ENCODE results near the gene RNASE4. TPM values are rescaled to one million over a fixed set of nuclear protein-coding genes. Genes with fewer than 3 reads are reported as not detected.
A peak's percentile ranks its signal among the peaks of the same experiment; 100 is the strongest.
"Not testable (repeated sequence)": the region's sequence is repeated elsewhere in the genome, so short reads cannot be mapped to it uniquely, and the experiment has no call there.

Gene RNASE4
- total RNA-seq, 1 experiment from 2014 or later, result 2.4 TPM

GRCh38 chr14:20697273-20698017 is 13.1 kb downstream of the RNASE4 start:
- CTCF ChIA-PET, result interaction anchor here (0.5 to 6.2 kb wide), 39 partner anchors 10 to 485 kb away, joined by 3 to 121 read pairs (median 5); partner anchors contain the start of gene SLC39A2
- no peaks in the 10 kb centered on the region for H3K4me1 Mint-ChIP-seq (ENCODE audit: insufficient read depth, unreplicated experiment)

GRCh38 chr14:20698018-20698329 is 13.6 kb downstream of the RNASE4 start:
- Mint-ChIP-seq H3K9me3 (ENCODE audit: unreplicated experiment) (no peaks in the 10 kb centered on the region), H3K27me3 (ENCODE audit: insufficient read depth, unreplicated experiment) (no peaks in the 10 kb centered on the region), H3K4me3 (ENCODE audit: unreplicated experiment) (no peak overlapping the region), H3K27ac (ENCODE audit: low read depth, unreplicated experiment) (no peak overlapping the region), H3K4me1 (ENCODE audit: insufficient read depth, unreplicated experiment) (no peaks in the 10 kb centered on the region), H3K36me3 (ENCODE audit: insufficient read depth, unreplicated experiment) (no peaks in the 10 kb centered on the region)
- no peak for TF ChIP-seq CTCF (IDR thresholded peaks at IDR 0.05; ENCODE audit: unreplicated experiment)
- CTCF ChIA-PET, result interaction anchor here (0.6 to 6.2 kb wide), 31 partner anchors 10 to 800 kb away, joined by 3 to 121 read pairs (median 4); no protein-coding TSS in a partner anchor
- BruUV-seq (replicated peaks), result no TSS peak
- POLR2A ChIA-PET, result interaction anchor here (0.7 kb wide), 1 partner anchor 13 kb away, joined by 3 read pairs; no protein-coding TSS in a partner anchor
- no peak for DNase-seq (ENCODE audit: unreplicated experiment)
- intact Hi-C loops (cut with micrococcal nuclease), result no loop called here

More at GRCh38 chr14:20697273-20698017, 13.1 kb downstream of the RNASE4 start:
- H3K27me3 Mint-ChIP-seq (ENCODE audit: insufficient read depth, unreplicated experiment), result no peaks in the 10 kb centered on the region
- TF ChIP-seq CTCF (IDR thresholded peaks at IDR 0.05; ENCODE audit: unreplicated experiment), result peak; percentile 73
- H3K36me3 Mint-ChIP-seq (ENCODE audit: insufficient read depth, unreplicated experiment), result no peaks in the 10 kb centered on the region
- POLR2A ChIA-PET, result interaction anchor here (0.6 to 1.4 kb wide), 2 partner anchors 15 to 1401 kb away, joined by 3 to 6 read pairs; no protein-coding TSS in a partner anchor
- no peak overlapping the region for H3K4me3 Mint-ChIP-seq (ENCODE audit: unreplicated experiment)
- peak; percentile 78 for DNase-seq (ENCODE audit: unreplicated experiment)
- no TSS peak for BruUV-seq (replicated peaks)
- no peak overlapping the region for H3K27ac Mint-ChIP-seq (ENCODE audit: low read depth, unreplicated experiment)
- H3K9me3 Mint-ChIP-seq (ENCODE audit: unreplicated experiment), result no peaks in the 10 kb centered on the region
- intact Hi-C loops (cut with micrococcal nuclease), result loop anchor here (1.0 kb wide), 3 partner anchors 158 to 343 kb away; no protein-coding TSS in a partner anchor

- no TSS peak for BruUV-seq (replicated peaks)
- CTCF ChIA-PET, result interaction anchor here (0.6 to 6.2 kb wide), 20 partner anchors 9 to 365 kb away, joined by 3 to 121 read pairs (median 4); no protein-coding TSS in a partner anchor
- H3K27ac Mint-ChIP-seq (ENCODE audit: low read depth, unreplicated experiment), result no peak overlapping the region
- intact Hi-C loops (cut with micrococcal nuclease), result no loop called here
- H3K4me3 Mint-ChIP-seq (ENCODE audit: unreplicated experiment), result no peak overlapping the region
- H3K9me3 Mint-ChIP-seq (ENCODE audit: unreplicated experiment), result no peaks in the 10 kb centered on the region
- no peaks in the 10 kb centered on the region for H3K36me3 Mint-ChIP-seq (ENCODE audit: insufficient read depth, unreplicated experiment)
- POLR2A ChIA-PET, result no interaction called here
- no peaks in the 10 kb centered on the region for H3K27me3 Mint-ChIP-seq (ENCODE audit: insufficient read depth, unreplicated experiment)
- DNase-seq (ENCODE audit: unreplicated experiment), result no peak
- no peak for TF ChIP-seq CTCF (IDR thresholded peaks at IDR 0.05; ENCODE audit: unreplicated experiment)
- H3K4me1 Mint-ChIP-seq (ENCODE audit: insufficient read depth, unreplicated experiment), result no peaks in the 10 kb centered on the region
These were observed 14.6 kb downstream of the RNASE4 start for GRCh38 chr14:20698934-20699333.

GRCh38 chr14:20699931-20700330 is 15.6 kb downstream of the RNASE4 start:
- DNase-seq (ENCODE audit: unreplicated experiment), result no peak
- ChIA-PET POLR2A (interaction anchor here (0.5 to 0.7 kb wide), 2 partner anchors 159 to 428 kb away, joined by 3 to 4 read pairs; no protein-coding TSS in a partner anchor), CTCF (interaction anchor here (0.6 to 2.3 kb wide), 14 partner anchors 9 to 340 kb away, joined by 3 to 14 read pairs (median 5); no protein-coding TSS in a partner anchor)
- no peak for TF ChIP-seq CTCF (IDR thresholded peaks at IDR 0.05; ENCODE audit: unreplicated experiment)
- no peaks in the 10 kb centered on the region for H3K4me1 Mint-ChIP-seq (ENCODE audit: insufficient read depth, unreplicated experiment)
- intact Hi-C loops (cut with micrococcal nuclease), result no loop called here
- H3K36me3 Mint-ChIP-seq (ENCODE audit: insufficient read depth, unreplicated experiment), result no peaks in the 10 kb centered on the region
- H3K27me3 Mint-ChIP-seq (ENCODE audit: insufficient read depth, unreplicated experiment), result no peaks in the 10 kb centered on the region
- no peak overlapping the region for H3K4me3 Mint-ChIP-seq (ENCODE audit: unreplicated experiment)
- H3K27ac Mint-ChIP-seq (ENCODE audit: low read depth, unreplicated experiment), result no peak overlapping the region
- no TSS peak for BruUV-seq (replicated peaks)
- no peaks in the 10 kb centered on the region for H3K9me3 Mint-ChIP-seq (ENCODE audit: unreplicated experiment)

GRCh38 chr14:20700965-20701364 is 16.6 kb downstream of the RNASE4 start:
- H3K27me3 Mint-ChIP-seq (ENCODE audit: insufficient read depth, unreplicated experiment); intact Hi-C loops (cut with micrococcal nuclease); H3K9me3 Mint-ChIP-seq (ENCODE audit: unreplicated experiment); H3K36me3 Mint-ChIP-seq (ENCODE audit: insufficient read depth, unreplicated experiment); POLR2A ChIA-PET; DNase-seq (ENCODE audit: unreplicated experiment); BruUV-seq (replicated peaks); H3K4me3 Mint-ChIP-seq (ENCODE audit: unreplicated experiment); H3K4me1 Mint-ChIP-seq (ENCODE audit: insufficient read depth, unreplicated experiment); H3K27ac Mint-ChIP-seq (ENCODE audit: low read depth, unreplicated experiment): not testable (repeated sequence)
- CTCF ChIA-PET, result interaction anchor here (0.5 to 2.3 kb wide), 11 partner anchors 29 to 392 kb away, joined by 3 to 14 read pairs (median 5); no protein-coding TSS in a partner anchor
